Gastrocnemius medialis (tissue), 4 donors: ENCODE measurements around the gene SNPH. TPM values are rescaled to one million over a fixed set of nuclear protein-coding genes. Genes with fewer than 3 reads are reported as not detected.

Experiments used
- ATAC-seq, 2 donors: fragments of 150-250 bp; one replicate each; pipeline ENCODE4 v1.9.1; 2016
- DNase-seq, 2 donors: peaks; one replicate each; pipeline ENCODE4 v3.0.0-alpha.2; 2019
- H3K27ac ChIP-seq, 4 donors: fragments of 200-600 bp; sonication (generic); 1 replicate in 1 of 4; 2 replicates in 3 of 4; pipeline ENCODE4 v1.5.1; 2016 to 2018; ENCODE audit warnings: mild to moderate bottlenecking in 2 of 4, moderate library complexity in 1 of 4
- H3K27me3 ChIP-seq, 3 donors: fragments of 200-600 bp; sonication (generic) in 2 of 3; 1 replicate in 1 of 3; 2 replicates in 2 of 3; pipeline versions ENCODE4 v1.5.1 to v1.6.0; 2016 to 2019; ENCODE audit warnings: mild to moderate bottlenecking in 1 of 3, moderate library complexity in 1 of 3
- H3K36me3 ChIP-seq, 2 donors: fragments of 200-600 bp; sonication (generic) in 1 of 2; one replicate each; pipeline ENCODE4 v1.5.1; 2017 to 2018
- H3K4me1 ChIP-seq, 2 donors: fragments of 200-600 bp; sonication (generic) in 1 of 2; one replicate each; pipeline ENCODE4 v1.5.1; 2016 to 2017; ENCODE audit warnings: mild to moderate bottlenecking in 2 of 2
- H3K4me3 ChIP-seq, 4 donors: fragments of 200-600 bp; sonication (generic) in 3 of 4; 1 replicate in 1 of 4; 2 replicates in 3 of 4; pipeline ENCODE4 v1.5.1; 2016 to 2019; ENCODE audit warnings: mild to moderate bottlenecking in 2 of 4
- H3K9me3 ChIP-seq, 3 donors: fragments of 200-600 bp; sonication (generic) in 2 of 3; 1 replicate in 1 of 3; 2 replicates in 2 of 3; pipeline ENCODE4 v1.5.1; 2016 to 2019
- CTCF ChIP-seq, 5 experiments: fragments of 450-650 bp in 3 of 5; fragments of 200-600 bp in 2 of 5; sonication (generic) in 2 of 5; IDR thresholded peaks in 4 of 5; conservative IDR thresholded peaks in 1 of 5; 1 replicate in 4 of 5; 2 replicates in 1 of 5; pipeline ENCODE4 v1.5.1; 2016 to 2019; ENCODE audit warnings: antibody characterized with exemption in 5 of 5, mild to moderate bottlenecking in 3 of 5, moderate library complexity in 3 of 5
- POLR2A ChIP-seq, 2 donors: fragments of 450-650 bp; IDR thresholded peaks; one replicate each; pipeline ENCODE4 v1.6.1; 2017; ENCODE audit warnings: antibody characterized with exemption in 2 of 2, mild to moderate bottlenecking in 2 of 2, moderate library complexity in 2 of 2
- in situ Hi-C, 4 donors: fragments of 200-750 bp; cut with MboI; loops; one replicate each; pipeline versions ENCODE4 v1.15.0 to v1.8.0; 2017; ENCODE audit warnings: low sequenced_read_pairs in 4 of 4
- intact Hi-C: fragments of 100-400 bp; cut with DNase I; formaldehyde crosslinking; loops from one replicate; pipeline ENCODE4 v1.15.1; 2023; ENCODE audit warnings: low total_unique reads
- total RNA-seq, 4 donors: library from RNA; depleted of rRNA; stranded (reverse); fragments of >200 nt; gene quantifications; one replicate each; pipeline versions ENCODE4 v1.1.0 to v1.2.3, GENCODE V29; 2016

The SNPH gene
- total RNA-seq, 4 donors from 2014 or later, result 3.1 to 27.4 (median 15.9) TPM

GRCh38 chr20:1353956-1354355 lies 87.9 kb downstream of the SNPH start:
- H3K36me3 ChIP-seq, result peaks cover 0 to 16% of the 10 kb centered on the region in 2 donors
- in situ Hi-C loops, result no loop called here

GRCh38 chr20:1357921-1358671 lies 92.0 kb downstream of the SNPH start:
- Histone ChIP-seq H3K27me3 (no peaks in the 10 kb centered on the region), H3K36me3 (peaks cover 0 to 21% of the 10 kb centered on the region in 2 donors), H3K9me3 (no peaks in the 10 kb centered on the region), H3K27ac (no peak overlapping the region), H3K4me1 (no peaks in the 10 kb centered on the region), H3K4me3 (no peak overlapping the region)
- intact Hi-C loops, result no loop called here
- TF ChIP-seq CTCF (IDR thresholded peaks at IDR 0.05 in 4 of 5, conservative IDR thresholded peaks at IDR 0.05 in 1 of 5) (no peak), POLR2A (IDR thresholded peaks at IDR 0.05) (no peak)
- ATAC-seq (no peak), DNase-seq (no peak)
- in situ Hi-C loops, result no loop called here

More at GRCh38 chr20:1353956-1354355, 87.9 kb downstream of the SNPH start:
- no peak overlapping the region for H3K4me3 ChIP-seq
- ATAC-seq, result no peak
- TF ChIP-seq CTCF (IDR thresholded peaks at IDR 0.05 in 4 of 5, conservative IDR thresholded peaks at IDR 0.05 in 1 of 5) (no peak), POLR2A (IDR thresholded peaks at IDR 0.05) (no peak)
- peaks cover 0 to 4% (median 0%) of the 10 kb centered on the region in 3 donors for H3K9me3 ChIP-seq
- no peak for DNase-seq
- no peaks in the 10 kb centered on the region for H3K4me1 ChIP-seq
- H3K27me3 ChIP-seq, result no peaks in the 10 kb centered on the region
- intact Hi-C loops, result no loop called here
- H3K27ac ChIP-seq, result no peak overlapping the region

Other genes starting within 250 kb of the SNPH start
- 100 to 1,000 TPM; 174 to 433 (median 247) TPM for gene PSMF1, start 147.7 kb upstream of the SNPH start, total RNA-seq
- under 1 TPM in 2 of 4 donors, not detected in 2; 0.42 to 0.82 TPM for gene TMEM74B, start 81.3 kb upstream of the SNPH start, total RNA-seq
- under 1 TPM in 1 of 4 donors, not detected in 3; 0.24 TPM for gene C20orf202, start 62.8 kb upstream of the SNPH start, total RNA-seq
- gene RAD21L1, start 40.2 kb upstream of the SNPH start, total RNA-seq, result under 1 TPM in 1 of 4 donors, not detected in 3; 0.18 TPM
- gene SDCBP2, start 62.8 kb downstream of the SNPH start, total RNA-seq, result 1 to 10 TPM; 1.3 to 2.9 (median 2.1) TPM
- gene FKBP1A, start 126.8 kb downstream of the SNPH start, total RNA-seq, result 10 to 100 TPM; 27.7 to 89.4 (median 52.5) TPM
- gene NSFL1C, start 200.6 kb downstream of the SNPH start, total RNA-seq, result 10 to 100 TPM; 68.0 to 91.4 (median 80.6) TPM
- 1 to 10 TPM in 2 of 4 donors, under 1 TPM in 2; 0.94 to 6.2 (median 1.5) TPM for gene SIRPB2, start 225.1 kb downstream of the SNPH start, total RNA-seq